ENCODE data around the gene GSPT2.

GRCh38 chrX:51795136-51795535 is 51.9 kb downstream of the GSPT2 start:
- TF ChIP-seq POLR2A (IDR thresholded peaks at IDR 0.05; ENCODE audit: low read length) (no peak), GATA1 (IDR thresholded peaks at IDR 0.05; ENCODE audit: low read depth, low read length) (no peak)
